ENCODE measurements around the gene PDLIM1. TPM values are rescaled to one million over a fixed set of nuclear protein-coding genes. Genes with fewer than 3 reads are reported as not detected.
A peak's percentile ranks its signal among the peaks of the same experiment; 100 is the strongest.

The PDLIM1 gene
- total RNA-seq, 1 experiment from 2014 or later = 67.4 TPM

DNA sequence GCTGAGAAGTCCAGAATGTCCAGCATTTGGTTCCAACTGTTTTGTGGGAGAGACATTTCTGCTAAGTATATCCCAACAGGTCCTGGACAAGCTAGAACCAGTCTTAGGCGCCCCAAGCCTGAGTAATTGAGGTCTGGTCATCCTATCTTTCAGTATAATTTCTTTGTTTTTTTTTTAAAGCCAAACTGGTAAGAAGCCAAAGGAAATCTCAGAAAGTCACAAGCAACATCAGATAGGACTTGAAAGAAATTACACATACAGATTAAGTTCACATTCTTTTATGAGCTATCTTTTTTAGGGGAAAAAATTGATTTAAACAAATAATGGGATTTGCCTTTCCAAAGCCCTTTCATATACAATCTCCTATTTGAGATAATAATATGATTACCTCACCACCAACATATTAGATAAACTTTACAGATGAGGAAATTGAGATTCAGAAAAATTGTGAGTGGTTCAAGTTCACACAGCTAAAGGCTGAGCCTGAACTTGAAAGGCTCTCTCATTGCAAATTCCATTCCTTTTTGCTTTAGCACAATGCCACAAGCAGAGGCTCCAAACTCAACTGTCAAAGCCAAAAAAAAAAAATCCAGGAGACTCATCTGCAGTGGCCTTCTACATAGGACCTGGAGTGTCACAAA lies 15.0 kb downstream of the PDLIM1 start:
- Histone ChIP-seq H3K4me2 (ENCODE audit: low read length) (no peak overlapping the region), H3K4me3 (replicated peaks in 1 of 2; ENCODE audit: low read depth in 1 of 2, low read length in 2 of 2) (no peak overlapping the region), H3K36me3 (ENCODE audit: control insufficient read depth in 1 of 2, insufficient read depth in 2 of 2, low read length in 2 of 2) (no peaks in the 10 kb centered on the region), H3K79me2 (ENCODE audit: insufficient read depth, low read length) (peaks cover 67% of the 10 kb centered on the region), H3K9ac (ENCODE audit: low read length) (no peak overlapping the region), H3K9me2 (ENCODE audit: insufficient read depth) (no peaks in the 10 kb centered on the region), H3K9me3 (ENCODE audit: control insufficient read depth in 1 of 2, insufficient read depth in 1 of 2, low read depth in 1 of 2, low read length in 2 of 2) (no peaks in the 10 kb centered on the region), H3K4me1 (ENCODE audit: control insufficient read depth in 1 of 2, insufficient read depth in 2 of 2, low read length in 2 of 2) (peaks cover 10 to 29% of the 10 kb centered on the region in 2 experiments), H3K27me3 (ENCODE audit: insufficient read depth, low read length) (no peaks in the 10 kb centered on the region), H3K27ac (ENCODE audit: low read depth, low read length) (no peak overlapping the region), H2AFZ (ENCODE audit: low read depth, low read length, poor library complexity, severe bottlenecking) (no peak overlapping the region), H4K20me1 (ENCODE audit: insufficient read depth) (no peaks in the 10 kb centered on the region)
- ChIA-PET CTCF (interaction anchor here (2.7 kb wide), 1 partner anchor 29 kb away, joined by 7 read pairs; no protein-coding TSS in a partner anchor), RAD21 (ENCODE audit: low non-redundant PET in 1 of 2, low total read pairs in 2 of 2, uncharacterized antibody in 2 of 2, unreplicated experiment in 2 of 2) (no interaction called here), POLR2A (no interaction called here)
- intact Hi-C loops (cut with micrococcal nuclease) = no loop called here
- BruUV-seq (replicated peaks) = no TSS peak
- no peak for TF ChIP-seq EZH2phosphoT487 (IDR thresholded peaks at IDR 0.05; ENCODE audit: borderline replicate concordance)
- no peak for TF ChIP-seq TCF7L2 (IDR thresholded peaks at IDR 0.05; ENCODE audit: borderline replicate concordance, extremely low read depth, insufficient read depth, insufficient read length)
- TF ChIP-seq, protein P1, sequence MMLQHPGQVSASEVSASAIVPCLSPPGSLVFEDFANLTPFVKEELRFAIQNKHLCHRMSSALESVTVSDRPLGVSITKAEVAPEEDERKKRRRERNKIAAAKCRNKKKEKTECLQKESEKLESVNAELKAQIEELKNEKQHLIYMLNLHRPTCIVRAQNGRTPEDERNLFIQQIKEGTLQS (IDR thresholded peaks at IDR 0.05) = no peak
- ATAC-seq (no peak), DNase-seq (ENCODE audit: low read depth, low spot score) (no peak)

DNA sequence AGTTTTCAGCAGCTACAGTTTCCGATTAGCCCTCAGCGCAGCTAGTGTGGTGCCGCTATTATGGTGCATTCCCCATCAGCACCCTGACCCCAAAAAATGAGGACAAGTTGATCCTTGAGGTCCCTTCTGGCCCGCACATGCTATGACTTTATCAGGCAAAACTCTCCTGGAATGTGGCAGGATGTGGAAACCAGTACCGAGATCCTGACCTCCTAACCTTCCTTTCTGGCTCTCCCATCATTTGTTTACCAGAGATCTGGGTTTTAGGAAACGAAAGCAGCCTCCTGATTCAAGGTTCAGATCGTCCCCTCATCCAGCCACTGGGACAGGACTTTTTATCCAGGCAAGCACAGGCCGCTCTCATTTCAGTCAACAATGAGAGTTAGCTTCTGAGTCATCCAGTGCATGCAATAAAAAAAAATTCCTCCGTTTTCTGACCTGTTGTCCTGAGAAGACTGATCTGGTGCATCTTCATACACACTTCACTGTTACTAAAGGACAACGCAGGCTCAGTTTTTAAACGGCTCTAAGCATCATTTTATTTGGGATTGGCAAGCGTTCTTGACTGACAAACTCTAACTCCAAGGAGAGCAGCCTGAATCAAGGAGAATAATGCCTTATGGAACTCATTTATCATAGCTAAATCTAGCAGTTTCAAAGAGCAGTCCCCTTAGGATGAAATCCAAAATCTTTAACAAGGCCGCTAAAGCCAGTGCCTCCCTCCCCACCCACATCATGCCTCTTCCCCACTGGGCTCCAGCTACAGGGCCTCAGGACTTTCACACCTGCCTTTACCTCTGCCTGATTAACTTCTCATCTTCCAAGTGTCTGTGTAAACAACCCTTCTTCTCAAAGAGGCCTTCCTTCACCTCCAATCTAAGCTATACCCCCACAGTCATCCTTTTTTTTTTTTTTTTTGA lies 17.1 kb downstream of the PDLIM1 start:
- CTCF ChIA-PET = interaction anchor here (0.6 kb wide), 1 partner anchor 9 kb away, joined by 4 read pairs; no protein-coding TSS in a partner anchor
- H3K4me1 ChIP-seq (ENCODE audit: control insufficient read depth in 1 of 2, insufficient read depth in 2 of 2, low read length in 2 of 2) = peaks cover 10 to 23% of the 10 kb centered on the region in 2 experiments

More for the DNA sequence above, 17.1 kb downstream of the PDLIM1 start:
- Histone ChIP-seq H3K9ac (ENCODE audit: low read length) (no peak overlapping the region), H3K9me3 (ENCODE audit: control insufficient read depth in 1 of 2, insufficient read depth in 1 of 2, low read depth in 1 of 2, low read length in 2 of 2) (no peaks in the 10 kb centered on the region), H3K4me3 (replicated peaks in 1 of 2; ENCODE audit: low read depth in 1 of 2, low read length in 2 of 2) (peak overlapping the region in 1 of 2 experiments; percentile 17; a peak in 1 of 4 replicates), H3K27ac (ENCODE audit: low read depth, low read length) (no peak overlapping the region), H3K9me2 (ENCODE audit: insufficient read depth) (no peaks in the 10 kb centered on the region), H2AFZ (ENCODE audit: low read depth, low read length, poor library complexity, severe bottlenecking) (no peak overlapping the region), H3K27me3 (ENCODE audit: insufficient read depth, low read length) (no peaks in the 10 kb centered on the region), H4K20me1 (ENCODE audit: insufficient read depth) (no peaks in the 10 kb centered on the region), H3K79me2 (ENCODE audit: insufficient read depth, low read length) (peaks cover 47% of the 10 kb centered on the region), H3K4me2 (ENCODE audit: low read length) (peak overlapping the region; percentile 64), H3K36me3 (ENCODE audit: control insufficient read depth in 1 of 2, insufficient read depth in 2 of 2, low read length in 2 of 2) (no peaks in the 10 kb centered on the region)
- ChIA-PET RAD21 (ENCODE audit: low non-redundant PET in 1 of 2, low total read pairs in 2 of 2, uncharacterized antibody in 2 of 2, unreplicated experiment in 2 of 2) (interaction anchor here in 1 of 2 experiments (0.8 kb wide), 1 partner anchor 90 kb away, joined by 3 read pairs; no protein-coding TSS in a partner anchor), POLR2A (no interaction called here)
- ATAC-seq (peak; percentile 85), DNase-seq (ENCODE audit: low read depth, low spot score) (no peak)
- intact Hi-C loops (cut with micrococcal nuclease) = no loop called here
- BruUV-seq (replicated peaks) = no TSS peak
- no peak for TF ChIP-seq SP1 (IDR thresholded peaks at IDR 0.05; ENCODE audit: low read depth)
- TF ChIP-seq EZH2 (IDR thresholded peaks at IDR 0.05) = no peak
- TF ChIP-seq FOSL1 (IDR thresholded peaks at IDR 0.05; ENCODE audit: low read depth) = 0 out of 2 replicates have a peak, but pooled peaks have one; percentile 30

All from HCT116 (cell line).